Ecto neural progenitor cell (in vitro differentiated cells): ENCODE results near the gene ABCA3.
"Not testable (repeated sequence)": the region's sequence is repeated elsewhere in the genome, so short reads cannot be mapped to it uniquely, and the experiment has no call there.

ENCODE experiments used
- DNase-seq: peaks from one replicate; pipeline ENCODE4 v3.0.0-alpha.2; 2018; ENCODE audit warnings: low spot score

Gene ABCA3

DNA sequence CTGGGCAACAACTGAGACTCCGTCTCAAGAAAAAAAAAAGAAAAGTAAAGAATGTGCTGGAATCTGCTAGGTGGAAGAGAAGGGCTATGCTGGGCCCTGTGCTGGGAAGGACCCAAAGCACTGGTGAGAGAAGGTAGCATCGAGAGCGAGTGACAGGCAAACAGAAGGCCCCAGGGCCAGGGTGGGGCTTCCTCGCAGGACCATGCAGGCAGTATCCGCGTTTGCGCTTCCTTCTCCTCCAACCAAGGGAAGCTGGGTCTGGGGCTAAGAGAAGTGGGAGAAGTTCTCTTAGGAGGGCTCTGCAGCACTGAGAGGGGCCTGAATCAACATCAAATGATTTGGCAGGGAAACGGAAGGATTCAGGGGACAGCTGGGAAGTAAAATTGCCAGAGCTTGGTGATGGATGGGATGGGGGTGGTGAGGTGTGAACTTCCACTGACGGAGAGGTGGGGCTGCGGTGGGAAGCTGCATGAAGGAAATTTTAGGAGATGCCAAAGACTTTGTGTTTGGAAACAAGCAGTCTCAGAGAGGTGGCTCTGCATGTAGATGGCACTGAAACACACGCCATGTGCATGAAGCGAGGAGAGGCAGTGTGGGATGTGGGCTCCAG lies 83.9 kb downstream of the ABCA3 start:
- no peak for DNase-seq

DNA sequence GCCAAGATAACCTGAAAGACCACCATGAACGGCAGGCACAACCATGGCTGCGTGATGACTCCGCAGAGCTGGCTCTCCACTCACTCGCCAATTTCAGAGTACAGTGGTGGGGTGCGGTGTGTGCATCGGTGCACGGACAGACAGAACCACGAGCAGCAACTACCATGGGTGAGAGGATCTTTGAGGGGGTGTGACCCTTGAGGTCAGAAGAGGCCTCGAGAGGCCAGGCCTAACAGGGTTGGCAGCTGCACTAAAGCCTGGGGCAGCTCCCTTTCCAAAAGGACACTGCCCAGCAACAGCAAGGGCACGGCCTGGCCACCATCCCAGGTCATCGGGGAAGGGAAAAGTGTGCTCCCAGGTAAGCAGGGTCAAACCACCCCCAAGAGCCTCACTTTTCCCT lies 87.2 kb downstream of the ABCA3 start:
- DNase-seq = no peak

DNA sequence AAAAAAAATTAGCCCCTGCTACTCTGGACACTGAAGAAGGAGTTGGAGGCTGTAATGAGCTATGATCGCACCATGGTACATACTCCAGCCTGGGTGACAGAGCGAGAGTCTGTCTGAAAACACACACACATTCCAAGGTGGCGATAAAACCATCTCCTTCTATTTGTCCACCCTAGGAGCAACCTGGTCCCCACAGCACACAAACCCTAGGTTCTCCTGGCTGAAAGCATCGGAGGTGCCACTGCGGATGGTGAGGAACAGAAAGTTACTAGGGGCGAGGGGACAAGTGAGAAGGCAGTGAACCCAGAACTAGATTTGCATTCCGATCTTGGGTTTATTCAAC lies 87.8 kb downstream of the ABCA3 start:
- no peak for DNase-seq

DNA sequence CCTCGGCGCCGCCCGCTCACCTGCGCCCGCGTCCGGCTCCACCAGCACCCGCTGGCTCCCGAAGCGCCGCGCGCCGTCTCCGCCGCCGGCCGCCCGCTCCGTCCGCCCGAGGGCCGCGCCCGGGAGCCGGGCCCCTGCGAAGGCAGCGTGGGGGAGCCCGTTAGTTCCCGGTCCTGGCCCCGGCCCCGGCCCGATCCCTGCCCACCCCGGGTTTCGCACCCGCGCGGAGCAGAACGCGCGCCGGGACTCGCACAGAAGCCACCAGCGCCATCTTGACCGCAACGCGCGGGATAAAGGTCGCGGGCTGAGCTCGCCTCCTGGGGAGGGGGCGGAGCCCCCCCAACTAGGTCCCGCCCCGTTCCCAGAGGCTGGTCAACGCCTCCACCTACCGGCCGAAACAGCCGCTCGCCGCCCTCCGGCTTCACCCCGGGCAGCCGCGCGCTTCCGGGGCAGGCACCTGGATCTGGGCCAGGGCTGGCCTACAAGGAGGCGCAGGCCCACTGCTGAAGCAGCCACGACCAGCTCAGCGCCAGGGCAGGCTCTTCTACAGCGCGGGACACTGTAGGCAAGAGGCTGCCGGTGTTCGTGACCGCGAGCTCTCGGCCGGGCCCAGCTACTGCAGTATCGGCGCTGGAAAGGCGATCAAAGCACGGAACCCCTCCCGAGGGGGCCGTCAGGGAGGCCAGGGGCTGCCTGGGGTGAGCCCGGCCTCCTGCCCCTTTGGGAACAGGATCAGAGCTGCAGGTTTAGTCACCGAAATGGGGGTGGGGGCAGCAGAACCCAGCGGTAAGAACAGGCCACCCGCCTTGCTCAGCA lies 89.0 kb downstream of the ABCA3 start, which contains the start of gene ECI1:
Gene ECI1 (minus strand): TSS at position 292 of the 816 bp plus-strand sequence. CDS start 21 bp downstream, at position 271.
- peak; percentile 96 for DNase-seq

DNA sequence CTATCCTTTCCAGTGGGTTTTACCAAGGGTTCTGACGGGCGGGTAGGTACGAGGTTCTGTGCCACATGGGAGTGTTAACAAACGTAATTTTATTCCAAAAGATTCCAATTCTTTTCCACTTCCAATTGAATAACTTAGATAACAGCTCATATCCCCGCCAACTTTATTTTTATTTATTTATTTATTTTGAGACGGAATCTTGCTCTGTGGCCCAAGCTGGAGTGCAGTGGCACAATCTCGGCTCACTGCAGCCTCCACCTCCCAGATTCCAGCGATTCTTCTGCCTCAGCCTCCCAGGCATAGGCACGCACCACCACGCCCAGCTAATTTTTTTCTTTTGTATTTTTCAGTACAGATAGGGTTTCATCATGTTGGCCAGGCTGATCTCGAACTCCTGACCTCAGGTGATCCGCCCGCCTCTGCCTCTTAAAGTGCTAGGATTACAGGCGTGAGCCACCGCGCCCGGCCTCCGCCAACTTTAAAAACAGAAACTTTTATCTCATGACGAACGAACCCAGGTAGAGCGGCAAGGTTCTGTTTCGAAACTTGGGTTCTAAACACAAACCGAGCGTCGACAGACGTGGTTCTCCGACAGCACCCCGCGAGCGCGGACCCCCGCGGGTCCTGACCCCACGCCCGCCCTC lies 89.8 kb downstream of the ABCA3 start:
- DNase-seq = no peak

DNA sequence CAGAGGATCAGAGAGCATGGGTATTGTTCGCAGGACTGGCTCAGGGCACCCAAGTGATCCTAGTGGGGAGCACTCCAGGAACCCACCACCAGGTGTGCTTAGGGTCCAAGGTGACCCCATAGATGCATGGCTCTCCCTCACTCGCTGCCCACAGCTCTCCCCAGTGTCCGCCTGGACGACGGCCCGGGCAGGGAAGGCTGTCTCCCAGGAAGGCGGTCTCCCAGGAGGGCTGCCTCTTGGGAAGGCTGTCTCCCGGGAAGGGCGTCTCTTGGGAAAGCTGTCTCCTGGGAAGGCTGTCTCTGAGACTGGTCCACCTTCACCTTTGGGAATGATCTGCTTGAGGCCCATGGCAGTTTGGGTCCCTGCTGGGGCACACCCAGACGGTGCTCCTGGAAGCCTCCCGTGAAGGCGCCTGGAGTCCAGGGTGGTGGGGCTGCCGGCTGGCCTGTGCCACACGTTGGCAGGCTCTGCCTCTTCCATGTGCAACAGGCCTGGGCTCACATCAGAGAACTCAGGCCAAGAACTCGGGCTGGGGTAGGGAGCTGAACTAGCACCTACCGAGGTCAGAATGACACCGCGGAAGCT lies 94.1 kb downstream of the ABCA3 start:
- DNase-seq = no peak

DNA sequence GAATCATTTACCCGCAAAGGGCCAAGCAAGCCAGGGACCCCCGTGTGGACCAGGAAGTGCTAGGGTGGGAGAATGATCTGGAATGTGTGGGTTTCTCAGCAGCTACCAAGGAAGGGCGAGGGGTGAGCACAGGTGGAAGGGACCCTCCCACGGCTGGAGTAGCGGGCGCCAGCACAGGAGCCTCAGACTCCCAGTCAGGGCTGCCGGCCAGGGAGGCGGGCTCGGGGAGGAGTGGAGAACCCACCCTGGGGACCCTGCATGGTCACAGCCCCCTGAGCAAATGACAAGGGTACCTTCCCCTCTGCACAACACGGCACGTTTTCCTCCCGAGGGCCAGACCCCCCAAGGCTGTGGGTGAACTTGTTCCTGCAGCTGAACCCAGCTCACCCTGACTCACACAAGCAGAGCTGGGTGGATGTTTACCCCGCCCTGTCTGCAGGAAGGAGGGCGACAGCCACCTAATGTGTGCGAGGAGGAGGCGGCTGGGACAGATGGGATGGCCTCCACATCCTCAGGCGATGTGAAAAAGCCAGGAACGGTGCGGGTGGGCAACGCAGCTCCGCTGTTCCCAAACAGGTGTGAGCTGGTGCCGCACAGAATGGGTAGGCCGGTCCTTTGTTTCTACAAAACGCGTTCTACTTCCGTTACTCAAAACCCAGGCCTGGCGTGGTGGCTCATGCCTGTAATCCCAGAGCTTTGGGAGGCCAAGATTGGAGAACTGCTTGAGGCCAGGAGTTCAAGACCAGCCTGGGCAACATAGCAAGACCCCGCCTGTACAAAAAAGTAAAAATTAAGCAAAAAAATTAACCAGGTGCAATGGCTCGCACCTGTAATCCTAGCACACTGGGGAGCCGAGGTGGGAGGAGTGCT lies 95.4 kb downstream of the ABCA3 start:
- DNase-seq = no peak

DNA sequence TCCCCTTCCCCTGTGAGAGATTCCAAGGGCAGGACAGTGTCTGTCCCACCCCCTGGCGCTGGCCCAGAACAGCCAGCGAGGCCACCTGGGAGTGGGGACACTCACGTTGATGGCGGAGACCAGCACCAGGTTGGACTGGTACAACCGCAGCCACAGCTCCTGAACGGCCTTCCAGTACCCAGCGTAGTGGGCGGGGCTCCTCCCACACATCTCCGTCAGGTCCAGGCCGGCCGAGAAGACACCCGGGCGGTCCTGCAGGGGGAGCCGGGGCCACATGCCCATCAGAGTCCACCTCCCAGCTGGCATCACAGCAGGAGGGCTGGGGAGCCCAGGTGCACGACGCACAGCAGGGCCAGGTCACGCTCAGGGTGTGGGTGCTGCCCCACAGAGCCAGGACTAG lies 96.2 kb downstream of the ABCA3 start:
- DNase-seq = no peak

DNA sequence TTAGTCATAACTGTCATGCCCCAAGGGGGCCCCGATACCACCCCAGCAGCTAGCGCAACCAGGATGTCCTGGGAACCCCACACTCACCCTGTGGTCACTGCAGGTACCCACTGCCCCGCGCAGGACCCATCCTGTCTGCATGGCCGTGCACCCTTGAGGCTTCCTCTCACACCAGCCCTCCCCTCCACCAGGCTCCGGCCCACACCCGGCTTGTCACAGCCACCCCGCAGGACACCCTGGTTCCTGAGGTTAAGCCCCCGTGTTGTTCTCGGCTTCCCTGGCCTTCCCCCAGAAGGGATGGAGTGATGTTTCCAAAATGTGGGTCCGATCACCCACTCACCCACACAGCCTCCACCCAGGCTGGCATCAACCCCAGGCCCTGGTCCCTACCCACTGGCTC lies 96.7 kb downstream of the ABCA3 start:
- DNase-seq = no peak

DNA sequence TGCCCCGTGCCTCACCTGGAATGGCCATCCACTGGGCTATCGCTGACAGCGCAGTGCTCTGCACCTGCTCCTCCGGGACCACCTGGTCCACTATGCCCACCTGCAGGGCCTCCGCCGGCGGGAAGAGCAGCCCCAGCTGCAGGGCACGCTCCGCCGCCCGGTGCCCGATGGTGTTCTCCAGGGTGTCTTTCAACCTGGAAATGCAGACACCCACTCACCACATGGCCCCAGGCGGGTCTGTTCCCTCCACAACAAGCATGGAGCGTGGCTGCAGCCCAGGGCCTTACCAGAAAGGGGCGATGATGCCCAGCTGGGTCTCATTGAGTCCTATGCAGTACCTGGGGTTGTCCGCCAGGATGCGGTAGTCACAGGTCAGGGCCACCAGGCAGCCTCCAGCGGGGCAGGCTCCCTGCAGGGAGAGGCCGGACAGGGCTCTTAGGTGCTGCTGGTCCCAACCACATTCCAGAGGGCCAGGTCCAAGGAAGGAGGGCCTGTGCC lies 97.4 kb downstream of the ABCA3 start:
- no peak for DNase-seq

DNA sequence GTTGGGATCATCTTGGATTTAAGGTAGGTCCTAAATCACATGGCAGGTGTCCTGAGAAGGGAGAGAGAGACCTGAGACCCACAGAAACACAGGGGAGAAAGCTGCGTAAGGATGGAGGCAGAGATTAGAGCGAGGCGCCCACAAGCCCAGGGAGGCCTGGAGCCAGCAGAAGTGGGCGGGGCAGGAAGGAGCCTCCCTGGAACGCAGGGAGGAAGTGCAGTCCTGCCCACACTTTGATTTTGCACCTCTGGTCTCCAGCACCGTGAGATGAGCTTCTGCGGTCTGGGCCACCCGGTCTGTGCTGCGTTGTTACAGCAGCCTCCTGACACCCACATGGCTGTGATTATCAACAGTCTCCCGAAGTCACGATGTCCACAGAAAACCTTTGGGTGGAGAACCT lies 97.9 kb downstream of the ABCA3 start:
- DNase-seq = no peak

DNA sequence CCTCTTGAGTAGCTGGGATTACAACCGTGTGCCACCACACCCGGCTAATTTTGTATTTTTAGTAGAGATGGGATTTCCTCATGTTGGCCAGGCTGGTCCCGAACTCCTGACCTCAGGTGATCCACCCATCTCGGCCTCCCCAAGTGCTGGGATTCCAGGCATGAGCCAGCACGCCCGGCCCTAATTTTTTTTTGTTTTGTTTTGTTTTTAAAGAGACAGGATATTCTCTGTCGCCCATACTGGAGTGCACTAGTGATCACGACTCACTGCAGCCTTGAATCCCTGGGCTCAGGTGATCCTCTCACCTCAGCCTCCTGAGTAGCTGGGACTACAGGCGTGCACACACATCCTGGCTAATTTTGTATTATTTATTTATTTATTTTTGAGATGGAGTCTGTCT lies 100.2 kb downstream of the ABCA3 start:
- not testable (repeated sequence) for DNase-seq

DNA sequence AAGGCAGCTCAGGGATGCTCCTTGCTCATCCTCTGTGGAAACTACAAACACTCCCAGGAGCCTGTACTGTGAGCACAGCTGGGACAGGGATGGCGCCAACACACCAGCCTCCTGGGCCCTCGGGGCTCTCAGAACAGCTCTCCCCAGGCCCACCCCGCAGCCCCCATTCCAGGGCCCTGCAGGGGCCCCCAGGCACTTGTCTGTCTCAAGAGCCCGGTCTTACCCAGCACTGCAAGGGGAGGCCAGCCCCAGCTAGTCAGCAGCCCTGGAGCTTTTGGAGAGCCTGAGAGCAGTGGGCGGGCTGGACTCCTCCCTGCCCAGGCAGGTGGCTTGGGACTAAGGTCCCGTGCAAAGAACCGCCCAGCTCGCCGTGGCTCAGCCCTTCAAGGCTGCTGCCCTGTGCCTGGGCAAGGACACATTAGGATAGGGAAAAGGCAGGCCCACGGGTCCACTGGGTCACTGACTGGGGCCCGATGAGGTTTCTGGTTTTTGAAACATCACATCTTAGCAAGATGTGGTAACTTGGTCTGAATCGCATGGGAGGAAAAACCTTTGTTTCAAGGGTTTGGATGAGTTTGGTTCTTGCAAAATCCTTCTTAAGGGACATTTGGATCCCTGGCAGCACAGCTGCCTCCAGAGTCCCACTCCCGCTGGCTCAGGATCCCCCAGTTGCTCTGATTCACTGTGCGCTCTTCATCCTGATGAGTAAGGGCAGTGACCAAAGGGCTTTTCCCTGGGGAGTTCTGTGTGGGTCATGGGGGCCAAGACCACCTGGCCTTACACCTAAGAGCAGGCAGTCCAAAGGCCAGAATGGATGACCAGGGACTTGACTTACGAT lies 101.5 kb downstream of the ABCA3 start:
- peak; percentile 64 for DNase-seq

DNA sequence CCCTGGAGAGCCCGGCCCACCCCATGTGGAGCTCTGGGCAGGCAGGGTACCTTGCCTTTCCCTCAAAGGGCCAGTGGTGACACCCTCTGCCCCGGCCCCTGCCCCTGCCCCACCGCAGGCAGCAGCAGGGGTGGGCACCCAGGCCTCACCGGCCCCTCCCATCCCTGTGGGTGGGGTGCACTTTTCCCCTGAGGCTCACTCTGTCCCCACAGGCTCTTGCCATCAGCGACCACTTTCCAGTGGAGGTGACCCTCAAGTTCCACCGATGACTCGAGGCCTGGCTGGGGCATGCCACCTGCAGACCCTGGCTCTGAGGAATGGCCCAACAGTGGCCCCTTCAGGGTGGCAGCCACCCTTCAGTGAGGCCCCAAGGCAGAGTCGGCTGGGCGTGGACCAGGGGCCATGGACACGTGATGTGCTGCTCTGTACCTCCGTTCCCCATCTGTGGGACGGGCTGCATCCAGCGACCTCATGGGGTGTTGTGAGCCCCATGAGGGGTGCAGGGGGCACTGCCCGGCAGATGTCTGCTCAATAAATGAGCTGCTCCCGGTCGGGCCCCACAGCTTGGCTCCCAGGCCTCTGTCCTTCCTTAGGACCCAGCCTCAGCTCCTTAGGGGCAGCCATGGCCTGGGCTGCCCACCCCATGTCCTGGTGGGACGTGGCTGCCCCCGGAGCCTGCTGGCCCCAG lies 102.2 kb downstream of the ABCA3 start:
- DNase-seq = no peak

DNA sequence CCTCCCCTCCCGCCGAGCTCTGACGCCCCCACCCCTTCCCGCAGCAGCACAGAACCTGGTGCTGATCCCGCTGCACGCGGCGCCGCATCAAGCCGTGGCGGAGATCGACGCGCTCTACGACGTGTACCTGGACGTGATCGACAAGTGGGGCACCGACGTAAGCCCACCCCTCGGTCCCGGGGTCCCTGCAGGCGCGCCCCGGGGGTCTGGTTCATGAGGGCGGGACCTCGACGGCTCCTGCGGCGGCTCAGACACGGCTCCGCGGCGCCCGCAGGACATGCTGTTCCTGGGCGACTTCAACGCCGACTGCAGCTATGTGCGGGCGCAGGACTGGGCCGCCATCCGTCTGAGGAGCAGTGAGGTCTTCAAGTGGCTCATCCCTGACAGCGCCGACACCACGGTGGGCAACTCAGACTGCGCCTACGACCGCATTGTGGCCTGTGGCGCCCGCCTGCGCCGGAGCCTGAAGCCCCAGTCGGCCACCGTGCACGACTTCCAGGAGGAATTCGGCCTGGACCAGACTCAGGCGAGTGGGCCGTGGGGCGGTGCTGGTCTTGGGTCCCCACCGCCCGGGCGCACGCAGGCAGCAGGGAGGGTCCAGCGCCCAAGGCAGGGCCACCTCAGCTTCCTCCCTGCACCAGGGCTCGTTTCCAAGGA lies 102.9 kb downstream of the ABCA3 start:
- no peak for DNase-seq

DNA sequence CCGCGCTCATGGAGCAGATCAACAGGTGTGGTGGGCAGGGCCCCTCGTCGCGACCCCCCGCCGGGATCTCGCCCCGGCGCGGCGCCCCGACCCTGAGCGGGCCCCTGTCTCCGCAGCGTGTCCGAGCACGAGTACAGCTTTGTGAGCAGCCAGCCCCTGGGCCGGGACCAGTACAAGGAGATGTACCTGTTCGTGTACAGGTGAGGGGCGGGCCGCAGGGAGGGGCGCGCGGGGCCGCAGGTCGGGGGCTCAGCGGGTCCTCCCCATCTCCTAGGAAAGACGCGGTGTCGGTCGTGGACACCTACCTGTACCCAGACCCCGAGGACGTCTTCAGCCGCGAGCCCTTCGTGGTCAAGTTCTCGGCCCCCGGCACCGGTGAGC lies 103.4 kb downstream of the ABCA3 start:
- DNase-seq = no peak

DNA sequence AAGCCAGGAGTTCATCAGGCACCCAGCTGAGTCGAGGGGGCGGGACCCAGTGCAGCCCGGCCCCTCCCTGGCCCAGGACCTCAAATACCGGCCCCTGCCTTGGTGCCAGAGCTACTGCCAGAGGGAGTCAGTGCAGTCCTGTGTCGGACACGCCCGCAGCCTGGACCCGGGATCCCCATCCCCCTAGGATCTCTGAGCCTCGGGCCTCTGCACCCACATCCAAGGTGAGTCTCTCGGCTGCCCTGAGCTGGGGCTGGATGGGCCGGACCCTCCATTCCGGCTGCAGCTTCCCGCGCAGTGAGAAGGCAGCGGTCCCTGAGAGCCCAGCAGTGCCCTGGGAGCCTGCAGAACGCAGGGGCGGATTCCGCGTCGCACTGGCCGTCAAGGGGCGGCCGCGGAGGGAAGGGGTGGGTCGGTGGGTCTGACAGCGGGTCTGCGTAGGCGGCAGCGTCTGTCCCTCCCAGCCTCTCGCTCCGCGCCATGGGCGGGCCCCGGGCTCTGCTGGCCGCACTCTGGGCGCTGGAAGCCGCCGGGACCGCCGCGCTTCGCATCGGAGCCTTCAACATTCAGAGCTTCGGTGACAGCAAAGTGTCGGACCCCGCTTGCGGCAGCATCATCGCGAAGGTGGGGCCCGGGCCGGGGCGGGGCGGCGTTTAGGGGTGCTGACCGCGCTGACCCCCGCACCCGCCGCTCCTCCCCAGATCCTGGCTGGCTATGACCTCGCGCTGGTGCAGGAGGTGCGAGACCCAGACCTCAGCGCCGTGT lies 104.0 kb downstream of the ABCA3 start, which contains the start of gene DNASE1L2:
Gene DNASE1L2 (plus strand): TSS at position 108 of the 765 bp plus-strand sequence. CDS start 373 bp downstream, at position 481.
- peak; percentile 75 for DNase-seq

DNA sequence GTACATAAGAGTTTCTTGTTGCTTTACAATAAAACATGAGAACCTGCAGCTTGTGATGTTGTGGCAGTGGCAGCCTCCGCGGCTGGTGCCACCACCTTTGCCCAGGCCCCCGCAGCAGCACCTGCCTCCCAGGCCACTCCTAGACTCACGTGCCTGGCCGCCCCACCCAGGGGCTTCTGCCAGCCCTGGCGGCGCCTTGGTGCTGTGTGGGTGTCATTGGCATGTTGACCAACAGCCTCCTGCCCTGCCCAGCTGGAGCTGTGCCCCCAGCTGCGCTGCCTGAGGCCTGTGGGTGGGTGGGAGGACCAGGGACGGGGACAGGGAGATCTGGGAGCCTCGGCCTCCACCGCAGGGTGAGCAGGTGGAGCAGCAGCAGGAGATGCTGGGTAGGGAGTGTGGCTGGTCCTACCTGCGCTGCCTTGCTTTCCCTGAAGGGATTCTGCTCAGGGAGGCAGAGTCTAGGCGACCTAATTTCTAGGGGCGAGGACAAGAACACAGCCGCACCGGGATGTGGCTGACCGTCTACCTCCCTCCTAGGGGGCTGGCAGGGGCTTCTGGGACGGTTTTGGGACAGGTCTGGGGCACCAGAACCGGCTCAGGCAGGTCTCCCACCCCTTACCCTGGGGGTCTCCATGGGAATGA lies 104.7 kb downstream of the ABCA3 start:
- DNase-seq = no peak
